Small intestine (tissue), 7 donors: ENCODE data around the gene AKAP11. TPM values are rescaled to one million over a fixed set of nuclear protein-coding genes. Genes with fewer than 3 reads are reported as not detected.

Experiments
- DNase-seq, 2 donors: peaks; one replicate each; pipeline versions ENCODE4 v3.0.0 to v3.0.0-alpha.2; 2013
- FAIRE-seq: peaks from 2 replicates; lab custom pipeline; 2012; peaks lifted over from hg19 to GRCh38; lab: Jason Lieb, UNC
- H3K27ac ChIP-seq, 3 donors: one replicate each; pipeline ENCODE4 v1.5.1; 2013; ENCODE audit warnings: low read length in 2 of 3, mild to moderate bottlenecking in 2 of 3, control low read depth in 1 of 3, inconsistent platforms in 1 of 3, low read depth in 1 of 3, moderate library complexity in 1 of 3
- H3K27me3 ChIP-seq, 3 donors: one replicate each; pipeline ENCODE4 v1.6.1; 2013; ENCODE audit warnings: low read length in 3 of 3, inconsistent platforms in 1 of 3; ENCODE audit not compliant: control insufficient read depth in 3 of 3, insufficient read depth in 3 of 3
- H3K36me3 ChIP-seq, 3 donors: one replicate each; pipeline ENCODE4 v1.6.1; 2013; ENCODE audit warnings: low read length in 3 of 3, inconsistent platforms in 1 of 3, low read depth in 1 of 3, mild to moderate bottlenecking in 1 of 3, moderate library complexity in 1 of 3; ENCODE audit not compliant: control insufficient read depth in 3 of 3, insufficient read depth in 2 of 3
- H3K4me1 ChIP-seq, 3 donors: one replicate each; pipeline ENCODE4 v1.6.1; 2013; ENCODE audit warnings: low read length in 2 of 3, inconsistent platforms in 1 of 3, low read depth in 1 of 3, mild to moderate bottlenecking in 1 of 3, moderate library complexity in 1 of 3; ENCODE audit not compliant: control insufficient read depth in 3 of 3, insufficient read depth in 2 of 3
- H3K4me3 ChIP-seq, 3 donors: one replicate each; pipeline ENCODE4 v1.5.1; 2013; ENCODE audit warnings: low read length in 3 of 3, control low read depth in 1 of 3, inconsistent platforms in 1 of 3, low read depth in 1 of 3, mild to moderate bottlenecking in 1 of 3, moderate library complexity in 1 of 3
- H3K9me3 ChIP-seq, 2 donors: one replicate each; pipeline ENCODE4 v1.6.1; 2013; ENCODE audit warnings: low read depth in 1 of 2, low read length in 1 of 2; ENCODE audit not compliant: control insufficient read depth in 2 of 2, insufficient read depth in 1 of 2
- WGBS, 3 donors: extraction: QIAGEN DNeasy Blood & Tissue Kit; methylation state at CpG; one replicate each; pipeline ENCODE4 v1.1.7; 2013; 5-methylcytosine and 5-hydroxymethylcytosine counted together
- polyA plus RNA-seq, 4 donors: library from polyadenylated mRNA; stranded (reverse) in 3 of 4; unstranded in 1 of 4; fragments of 200-250 nt in 3 of 4; fragments of 120-200 nt in 1 of 4; gene quantifications; one replicate each; pipeline versions ENCODE4 v1.2.1 to v1.2.3, GENCODE V29; 2013
- donor health status: healthy with polysubstance abuse.
- donor health status: control.
- donor health status: control.
- donor health status: Bipolar disorder and iron deficiency.
- donor health status: healthy.

AKAP11 gene
- polyA plus RNA-seq, 4 donors: 2.4 to 26.4 (median 4.9) TPM

DNA sequence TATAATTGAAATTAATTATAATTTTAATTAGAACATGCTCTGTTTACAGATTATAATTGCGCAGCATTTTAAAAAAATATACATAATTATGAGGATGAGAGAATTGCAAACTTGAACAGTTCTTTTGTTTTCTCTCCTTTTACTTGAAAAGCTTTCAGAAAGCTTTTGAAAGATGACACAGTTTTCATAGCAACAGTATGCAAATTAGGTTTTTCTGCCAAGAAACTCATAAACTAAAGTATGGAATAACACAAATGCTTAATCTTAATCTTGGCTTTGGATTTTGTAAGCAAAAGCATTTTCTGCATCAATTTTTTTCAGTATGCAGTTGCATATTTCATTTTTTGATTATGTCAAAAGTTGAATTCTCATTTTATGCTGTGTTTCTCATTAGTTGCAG is 32.8 kb upstream of the AKAP11 start:
- H3K36me3 ChIP-seq: no peaks in the 10 kb centered on the region
- WGBS, 3 donors: 86 to 91% (median 88%) methylated on average over 1 of the region's 1 CpG
- DNase-seq (no peak), FAIRE-seq (no peak)
- no peak overlapping the region for H3K27ac ChIP-seq
- H3K9me3 ChIP-seq: no peaks in the 10 kb centered on the region
- no peaks in the 10 kb centered on the region for H3K4me1 ChIP-seq
- no peaks in the 10 kb centered on the region for H3K27me3 ChIP-seq
- H3K4me3 ChIP-seq: no peak overlapping the region

DNA sequence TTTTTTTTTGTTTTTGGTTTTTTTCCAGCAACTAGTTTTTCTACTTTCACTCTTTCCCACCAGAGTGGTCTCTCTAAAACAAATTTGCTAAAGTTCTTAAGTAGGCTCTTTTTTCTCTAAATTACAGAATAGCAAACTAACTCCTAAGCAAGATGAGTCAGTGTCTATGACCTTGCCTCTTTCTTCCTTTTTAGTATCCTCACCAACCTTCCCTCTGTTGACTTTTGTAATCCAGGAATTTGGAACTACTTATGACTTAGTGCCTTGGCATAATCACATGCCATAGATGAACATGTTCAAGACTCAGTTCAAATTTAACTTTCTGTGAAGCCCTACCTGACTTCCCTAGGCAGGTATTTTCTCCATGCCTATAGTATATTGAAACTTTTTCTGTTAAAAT is 32.3 kb upstream of the AKAP11 start:
- Histone ChIP-seq H3K36me3 (no peaks in the 10 kb centered on the region), H3K27ac (no peak overlapping the region), H3K4me3 (no peak overlapping the region), H3K4me1 (no peaks in the 10 kb centered on the region), H3K27me3 (no peaks in the 10 kb centered on the region), H3K9me3 (no peaks in the 10 kb centered on the region)
- FAIRE-seq (no peak), DNase-seq (no peak)

DNA sequence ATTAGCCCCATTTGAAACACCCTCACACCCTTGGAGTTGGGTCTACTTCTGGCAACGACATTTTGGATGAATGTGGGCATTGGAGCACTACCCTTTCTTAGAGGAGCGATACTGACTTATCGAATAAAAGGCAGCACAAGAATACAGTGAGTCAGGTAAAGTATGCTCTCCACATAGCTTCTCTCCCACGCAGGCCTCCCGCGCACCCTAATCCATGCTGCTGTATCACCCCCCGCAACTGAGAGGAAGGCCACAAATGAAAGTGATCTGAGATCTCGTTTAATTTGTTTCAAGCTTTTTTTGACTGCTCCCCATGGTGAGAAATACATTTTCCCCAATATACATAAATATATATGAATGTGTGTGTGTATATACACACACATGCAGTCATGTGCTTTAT is 25.4 kb upstream of the AKAP11 start:
- Histone ChIP-seq H3K4me3 (no peak overlapping the region), H3K27me3 (no peaks in the 10 kb centered on the region), H3K4me1 (no peaks in the 10 kb centered on the region), H3K9me3 (no peaks in the 10 kb centered on the region), H3K27ac (no peak overlapping the region), H3K36me3 (no peaks in the 10 kb centered on the region)
- DNase-seq (no peak), FAIRE-seq (no peak)
- WGBS, 3 donors: 93 to 94% (median 93%) methylated on average over 8 of the region's 8 CpGs

- Histone ChIP-seq H3K4me3 (no peak overlapping the region), H3K27me3 (no peaks in the 10 kb centered on the region), H3K4me1 (no peaks in the 10 kb centered on the region), H3K36me3 (no peaks in the 10 kb centered on the region), H3K9me3 (no peaks in the 10 kb centered on the region), H3K27ac (no peak overlapping the region)
- FAIRE-seq (no peak), DNase-seq (no peak)
- 84 to 93% (median 91%) methylated on average over 2 of the region's 2 CpGs for WGBS, 3 donors
These were observed 24.1 kb upstream of the AKAP11 start for GRCh38 chr13:42247883-42248282.

DNA sequence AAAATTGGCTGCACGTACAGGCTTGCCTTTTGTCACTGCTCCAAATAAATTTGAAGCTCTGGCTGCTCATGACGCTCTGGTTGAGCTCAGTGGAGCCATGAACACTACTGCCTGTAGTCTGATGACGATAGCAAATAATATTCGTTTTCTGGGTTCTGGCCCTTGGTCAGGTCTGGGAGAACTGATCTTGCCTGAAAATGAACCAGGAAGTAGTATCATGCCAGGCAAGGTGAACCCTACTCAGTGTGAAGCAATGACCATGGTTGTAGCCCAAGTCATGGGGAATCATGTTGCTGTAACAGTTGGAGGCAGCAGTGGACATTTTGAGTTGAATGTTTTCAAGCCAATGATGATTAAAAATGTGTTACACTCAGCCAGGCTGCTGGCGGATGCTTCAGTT is 16.1 kb upstream of the AKAP11 start:
- no peaks in the 10 kb centered on the region for H3K27me3 ChIP-seq
- no peaks in the 10 kb centered on the region for H3K4me1 ChIP-seq
- 82 to 92% (median 84%) methylated on average over 5 of the region's 5 CpGs for WGBS, 3 donors
- DNase-seq (no peak), FAIRE-seq (no peak)
- H3K9me3 ChIP-seq: no peaks in the 10 kb centered on the region
- H3K36me3 ChIP-seq: no peaks in the 10 kb centered on the region
- no peak overlapping the region for H3K4me3 ChIP-seq
- no peak overlapping the region for H3K27ac ChIP-seq

- FAIRE-seq (no peak), DNase-seq (no peak)
- H3K4me1 ChIP-seq: no peaks in the 10 kb centered on the region
- no peak overlapping the region for H3K4me3 ChIP-seq
- H3K27ac ChIP-seq: no peak overlapping the region
- H3K9me3 ChIP-seq: peaks cover 0 to 4% of the 10 kb centered on the region in 2 donors
- H3K27me3 ChIP-seq: no peaks in the 10 kb centered on the region
- H3K36me3 ChIP-seq: no peaks in the 10 kb centered on the region
- WGBS, 3 donors: 80 to 81% (median 81%) methylated on average over 5 of the region's 5 CpGs
These were observed 13.2 kb upstream of the AKAP11 start for GRCh38 chr13:42258747-42259146.

DNA sequence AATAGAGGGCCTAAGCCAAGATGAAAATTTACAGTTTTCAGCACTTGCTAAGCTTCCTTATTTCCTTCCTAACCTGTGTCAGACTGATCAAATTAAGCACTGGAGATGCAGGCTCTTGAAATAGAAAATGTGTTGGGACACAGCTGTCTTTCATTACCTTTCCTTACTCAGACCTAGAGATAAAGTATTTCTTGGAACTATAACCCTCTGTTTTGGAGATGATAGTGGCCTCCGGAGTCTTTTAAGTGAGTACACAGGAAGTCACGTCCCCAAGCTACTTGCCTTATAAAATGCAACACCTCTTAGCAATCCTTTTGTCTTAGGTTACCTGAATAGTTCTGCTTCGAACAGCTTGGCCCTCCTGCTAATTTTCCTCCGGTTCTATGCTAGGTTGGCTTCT is 12.4 kb upstream of the AKAP11 start:
- DNase-seq (no peak), FAIRE-seq (no peak)
- Histone ChIP-seq H3K9me3 (peaks cover 0 to 4% of the 10 kb centered on the region in 2 donors), H3K36me3 (no peaks in the 10 kb centered on the region), H3K4me1 (no peaks in the 10 kb centered on the region), H3K27me3 (no peaks in the 10 kb centered on the region), H3K27ac (no peak overlapping the region), H3K4me3 (no peak overlapping the region)
- 78 to 92% (median 84%) methylated on average over 4 of the region's 4 CpGs for WGBS, 3 donors

GRCh38 chr13:42260903-42261654 is 10.9 kb upstream of the AKAP11 start:
- Histone ChIP-seq H3K27ac (no peak overlapping the region), H3K27me3 (no peaks in the 10 kb centered on the region), H3K36me3 (no peaks in the 10 kb centered on the region), H3K4me1 (peaks cover 0 to 4% (median 0%) of the 10 kb centered on the region in 3 donors), H3K9me3 (peaks cover 0 to 4% of the 10 kb centered on the region in 2 donors), H3K4me3 (no peak overlapping the region)
- 92 to 93% (median 93%) methylated on average over 8 of the region's 8 CpGs for WGBS, 3 donors
- no peak for DNase-seq
- no peak for FAIRE-seq

DNA sequence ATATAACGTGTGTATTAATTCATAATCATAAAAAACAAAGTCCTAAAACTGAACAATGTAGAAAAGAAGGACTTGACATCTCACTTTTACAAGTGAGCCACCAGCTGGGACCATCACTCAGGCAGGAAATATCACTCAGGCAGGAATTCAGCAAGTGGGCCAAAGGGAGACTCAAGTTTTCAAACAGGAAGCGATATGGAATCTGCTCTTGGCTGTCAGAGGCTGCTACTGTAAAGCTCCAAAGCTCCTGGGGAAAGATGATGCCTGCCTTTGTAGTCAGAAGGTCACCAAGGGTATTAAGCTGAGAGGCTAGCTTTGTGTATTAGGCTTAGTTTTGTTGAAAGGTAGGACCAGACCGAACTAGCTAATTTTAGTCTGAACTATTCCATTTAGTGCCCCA is 5.5 kb upstream of the AKAP11 start:
- H3K27me3 ChIP-seq: no peaks in the 10 kb centered on the region
- no peak overlapping the region for H3K4me3 ChIP-seq
- no peak for DNase-seq
- H3K36me3 ChIP-seq: no peaks in the 10 kb centered on the region
- H3K27ac ChIP-seq: no peak overlapping the region
- no peak for FAIRE-seq
- peaks cover 0 to 4% (median 3%) of the 10 kb centered on the region in 3 donors for H3K4me1 ChIP-seq
- peaks cover 0 to 1% of the 10 kb centered on the region in 2 donors for H3K9me3 ChIP-seq
- WGBS, 3 donors: 60 to 94% (median 83%) methylated on average over 3 of the region's 3 CpGs
